ENCODE measurements around the gene MAPKAP1. TPM values are rescaled to one million over a fixed set of nuclear protein-coding genes. Genes with fewer than 3 reads are reported as not detected.

MAPKAP1 gene
- total RNA-seq, 2 donors from 2014 or later: 83.7 to 91.8 TPM

GRCh38 chr9:125485471-125486151 lies 221.4 kb downstream of the MAPKAP1 start:
- H3K27ac ChIP-seq: peak overlapping the region in 3 of 4 donors; percentile 23 to 65 (median 33)
- no peaks in the 10 kb centered on the region for H3K27me3 ChIP-seq
- TF ChIP-seq CTCF (IDR thresholded peaks at IDR 0.05) (no peak), POLR2A (IDR thresholded peaks at IDR 0.05) (no peak)
- peaks cover 12% of the 10 kb centered on the region for H3K4me1 ChIP-seq
- H3K36me3 ChIP-seq (replicated peaks in 1 of 2; ENCODE audit: insufficient read depth in 1 of 2, low read depth in 2 of 2): no peaks in the 10 kb centered on the region
- H3K4me3 ChIP-seq: no peak overlapping the region
- ATAC-seq (no peak), DNase-seq (no peak)
- intact Hi-C loops (cut with DNase I): loop anchor here (5.0 kb wide), 1 partner anchor 193 kb away; no protein-coding TSS in a partner anchor
- H3K9me3 ChIP-seq: no peaks in the 10 kb centered on the region
- 93 to 98% methylated on average over 5 of the region's 5 CpGs for WGBS, 2 donors

- WGBS, 2 donors: 72 to 78% methylated on average over 13 of the region's 13 CpGs
- intact Hi-C loops (cut with DNase I): loop anchor here (5.0 kb wide), 1 partner anchor 192 kb away; no protein-coding TSS in a partner anchor
- H3K4me1 ChIP-seq: peaks cover 12% of the 10 kb centered on the region
- ATAC-seq: peak; percentile 83
- H3K9me3 ChIP-seq: no peaks in the 10 kb centered on the region
- peak overlapping the region in 3 of 4 donors; percentile 23 to 65 (median 33) for H3K27ac ChIP-seq
- H3K27me3 ChIP-seq: no peaks in the 10 kb centered on the region
- peak; percentile 20 to 52 (median 41) for DNase-seq
- no peaks in the 10 kb centered on the region for H3K36me3 ChIP-seq (replicated peaks in 1 of 2; ENCODE audit: insufficient read depth in 1 of 2, low read depth in 2 of 2)
- TF ChIP-seq CTCF (IDR thresholded peaks at IDR 0.05): no peak
- no peak for TF ChIP-seq POLR2A (IDR thresholded peaks at IDR 0.05)
- no peak overlapping the region for H3K4me3 ChIP-seq
Observed at GRCh38 chr9:125484350-125485282, 222.4 kb downstream of the MAPKAP1 start.

GRCh38 chr9:125483697-125484096 lies 223.3 kb downstream of the MAPKAP1 start:
- Histone ChIP-seq H3K27me3 (no peaks in the 10 kb centered on the region), H3K27ac (no peak overlapping the region), H3K4me1 (peaks cover 12% of the 10 kb centered on the region), H3K4me3 (no peak overlapping the region), H3K36me3 (replicated peaks in 1 of 2; ENCODE audit: insufficient read depth in 1 of 2, low read depth in 2 of 2) (no peaks in the 10 kb centered on the region), H3K9me3 (no peaks in the 10 kb centered on the region)
- 89 to 93% methylated on average over 2 of the region's 2 CpGs for WGBS, 2 donors
- TF ChIP-seq POLR2A (IDR thresholded peaks at IDR 0.05) (no peak), CTCF (IDR thresholded peaks at IDR 0.05) (no peak)
- ATAC-seq (no peak), DNase-seq (no peak)
- intact Hi-C loops (cut with DNase I): no loop called here

GRCh38 chr9:125479846-125480615 lies 227.0 kb downstream of the MAPKAP1 start:
- TF ChIP-seq CTCF (IDR thresholded peaks at IDR 0.05): no peak
- no peak for TF ChIP-seq POLR2A (IDR thresholded peaks at IDR 0.05)
- Histone ChIP-seq H3K27ac (no peak overlapping the region), H3K27me3 (no peaks in the 10 kb centered on the region), H3K9me3 (no peaks in the 10 kb centered on the region), H3K4me1 (peaks cover 9% of the 10 kb centered on the region), H3K4me3 (no peak overlapping the region), H3K36me3 (replicated peaks in 1 of 2; ENCODE audit: insufficient read depth in 1 of 2, low read depth in 2 of 2) (no peaks in the 10 kb centered on the region)
- intact Hi-C loops (cut with DNase I): no loop called here
- DNase-seq: no peak
- no peak for ATAC-seq
- 92 to 94% methylated on average over 7 of the region's 7 CpGs for WGBS, 2 donors
